Type B pancreatic cell (in vitro differentiated cells): ENCODE measurements around the gene CUX1. TPM values are rescaled to one million over a fixed set of nuclear protein-coding genes. Genes with fewer than 3 reads are reported as not detected.
A peak's percentile ranks its signal among the peaks of the same experiment; 100 is the strongest.

Experiments
- DNase-seq: peaks from one replicate; pipeline ENCODE4 v3.0.0; 2021; ENCODE audit warnings: mixed read lengths; ENCODE audit not compliant: unreplicated experiment; ENCODE audit errors: extremely low spot score
- H3K27ac Mint-ChIP-seq: 2 replicates; pipeline ENCODE4 v1.8.0; 2021; ENCODE audit warnings: mild to moderate bottlenecking, mixed read lengths
- H3K27me3 Mint-ChIP-seq: 2 replicates; pipeline ENCODE4 v1.8.0; 2021; ENCODE audit warnings: mixed read lengths
- H3K36me3 Mint-ChIP-seq: 2 replicates; pipeline ENCODE4 v1.8.0; 2021; ENCODE audit warnings: mixed read lengths
- H3K4me1 Mint-ChIP-seq: one replicate; pipeline ENCODE4 v1.8.0; 2021; ENCODE audit warnings: mixed read lengths; ENCODE audit not compliant: unreplicated experiment
- H3K4me3 Mint-ChIP-seq: 2 replicates; pipeline ENCODE4 v1.8.0; 2021; ENCODE audit warnings: mild to moderate bottlenecking, mixed read lengths
- H3K9me3 Mint-ChIP-seq: 2 replicates; pipeline ENCODE4 v1.8.0; 2021; ENCODE audit warnings: mixed read lengths
- CTCF ChIP-seq: fragments of 200-600 bp; sonication (generic); conservative IDR thresholded peaks from 2 replicates; pipeline ENCODE4 v1.5.0; 2021; ENCODE audit warnings: antibody characterized with exemption, mild to moderate bottlenecking
- total RNA-seq: library from RNA; stranded (reverse); gene quantifications from 2 replicates; pipeline ENCODE4 v1.2.1, GENCODE V29; 2021; ENCODE audit warnings: low replicate concordance

The CUX1 gene
- total RNA-seq, 1 donor from 2014 or later = 76.4 TPM

- Mint-ChIP-seq H3K4me3 (no peak overlapping the region), H3K36me3 (no peaks in the 10 kb centered on the region), H3K27me3 (no peaks in the 10 kb centered on the region), H3K27ac (no peak overlapping the region), H3K4me1 (peaks cover 6% of the 10 kb centered on the region), H3K9me3 (no peaks in the 10 kb centered on the region)
- no peak for DNase-seq
- peak; percentile 93 for TF ChIP-seq CTCF
Observed at GRCh38 chr7:102279537-102280400, 462.3 kb downstream of the CUX1 start.

- no peaks in the 10 kb centered on the region for H3K9me3 Mint-ChIP-seq
- no peak overlapping the region for H3K4me3 Mint-ChIP-seq
- H3K4me1 Mint-ChIP-seq = peaks cover 13% of the 10 kb centered on the region
- H3K27me3 Mint-ChIP-seq = no peaks in the 10 kb centered on the region
- H3K27ac Mint-ChIP-seq = no peak overlapping the region
- no peaks in the 10 kb centered on the region for H3K36me3 Mint-ChIP-seq
- TF ChIP-seq CTCF = no peak
- DNase-seq = no peak
Observed at GRCh38 chr7:102280521-102280920, 463.1 kb downstream of the CUX1 start.

DNA sequence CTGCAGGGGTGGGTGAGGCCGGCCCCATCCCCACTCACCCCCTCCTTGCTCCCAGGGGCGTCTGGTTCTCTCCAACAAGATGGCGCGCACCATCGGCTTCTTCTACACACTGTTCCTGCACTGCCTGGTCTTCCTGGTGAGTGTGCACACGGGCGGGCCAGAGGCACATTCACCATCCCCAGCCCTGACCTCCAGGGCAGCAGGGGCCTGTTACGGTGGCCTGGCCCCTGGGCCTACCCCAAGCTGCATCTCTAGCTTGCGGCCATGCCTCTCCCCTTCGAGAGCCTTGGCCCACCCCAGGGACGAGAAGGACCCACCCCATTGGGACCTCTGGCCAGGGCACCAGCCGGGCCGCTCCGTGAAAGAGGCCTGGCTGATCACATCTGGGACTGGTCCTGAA is 464.4 kb downstream of the CUX1 start:
- H3K9me3 Mint-ChIP-seq = no peaks in the 10 kb centered on the region
- no peaks in the 10 kb centered on the region for H3K27me3 Mint-ChIP-seq
- no peak overlapping the region for H3K27ac Mint-ChIP-seq
- TF ChIP-seq CTCF = no peak
- DNase-seq = no peak
- no peaks in the 10 kb centered on the region for H3K36me3 Mint-ChIP-seq
- H3K4me3 Mint-ChIP-seq = no peak overlapping the region
- peaks cover 13% of the 10 kb centered on the region for H3K4me1 Mint-ChIP-seq

GRCh38 chr7:102282465-102283362 is 465.3 kb downstream of the CUX1 start:
- no peak for TF ChIP-seq CTCF
- Mint-ChIP-seq H3K36me3 (no peaks in the 10 kb centered on the region), H3K27ac (no peak overlapping the region), H3K27me3 (no peaks in the 10 kb centered on the region), H3K4me3 (no peak overlapping the region), H3K9me3 (no peaks in the 10 kb centered on the region), H3K4me1 (peaks cover 13% of the 10 kb centered on the region)
- no peak for DNase-seq

DNA sequence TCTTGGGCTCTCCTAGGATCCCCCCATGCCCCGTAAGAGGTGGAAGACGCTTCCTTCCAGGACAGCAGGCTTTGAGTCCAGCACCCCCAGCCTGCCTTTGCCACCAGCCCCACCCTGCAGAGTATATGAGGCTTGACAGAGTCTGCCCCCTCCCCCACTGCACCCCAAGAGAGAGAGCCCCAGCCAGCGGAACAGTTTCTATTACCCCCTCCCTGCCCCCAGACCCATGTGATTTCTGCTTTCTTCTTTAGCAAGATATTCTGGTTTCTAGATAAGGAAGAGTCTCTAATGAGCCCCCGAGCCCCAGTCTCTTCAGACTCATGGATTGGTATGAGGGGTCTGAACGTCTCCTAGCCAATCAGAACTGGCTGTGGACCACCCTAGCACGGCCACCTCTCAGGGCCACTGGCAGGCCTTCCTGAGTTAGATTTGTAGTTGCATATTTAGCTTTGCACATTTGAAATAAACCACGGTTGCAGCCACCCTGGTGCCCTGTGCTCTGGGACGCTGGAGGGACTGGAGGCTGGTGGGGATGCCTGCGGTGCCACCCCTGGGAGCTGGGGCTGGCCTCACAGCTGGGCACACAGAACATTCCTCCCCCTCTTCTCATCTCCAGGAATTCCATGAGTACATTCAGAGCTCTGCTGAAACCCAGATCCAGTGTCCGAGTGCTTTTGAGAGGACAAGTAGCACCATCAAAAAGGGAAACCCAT is 466.2 kb downstream of the CUX1 start:
- H3K4me1 Mint-ChIP-seq = peaks cover 17% of the 10 kb centered on the region
- no peak for TF ChIP-seq CTCF
- H3K4me3 Mint-ChIP-seq = no peak overlapping the region
- H3K9me3 Mint-ChIP-seq = no peaks in the 10 kb centered on the region
- H3K27me3 Mint-ChIP-seq = no peaks in the 10 kb centered on the region
- H3K27ac Mint-ChIP-seq = no peak overlapping the region
- H3K36me3 Mint-ChIP-seq = no peaks in the 10 kb centered on the region
- no peak for DNase-seq
